OCI-LY3 (cell line): ENCODE results near the gene ADAMTSL5.

Experiments used
- H2AFZ ChIP-seq: fragments of 200-600, 300-600 bp; shearing (Covaris generic); 2 replicates; pipeline ENCODE4 v1.6.0; 2014; ENCODE audit warnings: antibody characterized with exemption, low read depth, low read length
- H3K27ac ChIP-seq: fragments of 200-600, 300-600 bp; sonication (generic); 2 replicates; pipeline ENCODE4 v1.5.1; 2014; ENCODE audit warnings: mild to moderate bottlenecking, low read length, moderate library complexity, mixed read lengths
- H3K27me3 ChIP-seq: fragments of 200-600, 300-600 bp; sonication (generic); 2 replicates; pipeline ENCODE4 v1.6.1; 2014; ENCODE audit warnings: low read depth, low read length, mixed read lengths
- H3K36me3 ChIP-seq: fragments of 200-600, 300-600 bp; sonication (generic); replicated peaks from 2 replicates; pipeline ENCODE3; 2014; ENCODE audit warnings: low read depth, low read length, mixed read lengths
- H3K4me1 ChIP-seq: fragments of 300-600, 200-600 bp; sonication (generic); 2 replicates; pipeline ENCODE4 v1.6.1; 2014; ENCODE audit warnings: low read length, mixed read lengths
- H3K4me2 ChIP-seq: fragments of 200-600, 300-600 bp; sonication (generic); 2 replicates; pipeline ENCODE4 v1.6.1; 2014; ENCODE audit warnings: low read length, mixed read lengths
- H3K4me3 ChIP-seq: fragments of 300-600, 200-600 bp; sonication (generic); 2 replicates; pipeline ENCODE4 v1.5.1; 2014; ENCODE audit warnings: antibody characterized with exemption, mild to moderate bottlenecking, low read length, moderate library complexity
- H3K79me2 ChIP-seq: fragments of 300-600, 200-600 bp; shearing (Covaris generic); 2 replicates; pipeline ENCODE4 v1.6.1; 2014; ENCODE audit warnings: mild to moderate bottlenecking, low read length, mixed read lengths
- H3K9ac ChIP-seq: fragments of 300-600, 200-600 bp; shearing (Covaris generic); 2 replicates; pipeline ENCODE4 v1.6.0; 2014; ENCODE audit warnings: mild to moderate bottlenecking, low read length, moderate library complexity
- H3K9me3 ChIP-seq: fragments of 200-600, 300-600 bp; shearing (Covaris generic); 2 replicates; pipeline ENCODE4 v1.6.1; 2014; ENCODE audit warnings: low read length, mixed read lengths; ENCODE audit not compliant: insufficient read depth
- H4K20me1 ChIP-seq: fragments of 200-600, 300-600 bp; sonication (generic); 2 replicates; pipeline ENCODE4 v1.6.1; 2016; ENCODE audit warnings: low read length, mixed read lengths; ENCODE audit not compliant: insufficient read depth
- CTCF ChIP-seq: fragments of 200-600, 300-600 bp; sonication (generic); IDR thresholded peaks from 2 replicates; pipeline ENCODE4 v1.5.1; 2014; ENCODE audit warnings: antibody characterized with exemption, low read length, low read depth
- EZH2phosphoT487 ChIP-seq: fragments of 200-600 bp; shearing (Covaris generic); IDR thresholded peaks from 2 replicates; pipeline ENCODE4 v1.6.1; 2018; ENCODE audit warnings: antibody characterized with exemption, mixed run types, low read depth

Gene ADAMTSL5

GRCh38 chr19:1456121-1456900, 56.5 kb downstream of the ADAMTSL5 start:
- Histone ChIP-seq H3K9me3 (no peaks in the 10 kb centered on the region), H4K20me1 (peaks cover 3% of the 10 kb centered on the region; the same call in 1 of the 2 replicates), H3K4me1 (peaks cover 7% of the 10 kb centered on the region), H3K9ac (no peak overlapping the region), H3K36me3 (no peaks in the 10 kb centered on the region), H3K4me2 (no peak overlapping the region), H3K27ac (no peak overlapping the region), H2AFZ (no peak overlapping the region), H3K27me3 (no peaks in the 10 kb centered on the region), H3K4me3 (no peak overlapping the region), H3K79me2 (no peaks in the 10 kb centered on the region)
- no peak for TF ChIP-seq EZH2phosphoT487
- no peak for TF ChIP-seq CTCF

GRCh38 chr19:1455336-1456120, 57.3 kb downstream of the ADAMTSL5 start:
- no peak overlapping the region for H3K9ac ChIP-seq
- H3K4me1 ChIP-seq, result peaks cover 7% of the 10 kb centered on the region
- H3K27me3 ChIP-seq, result no peaks in the 10 kb centered on the region
- no peak overlapping the region for H3K4me2 ChIP-seq
- no peak for TF ChIP-seq CTCF
- TF ChIP-seq EZH2phosphoT487, result no peak
- no peak overlapping the region for H3K4me3 ChIP-seq
- no peaks in the 10 kb centered on the region for H3K36me3 ChIP-seq
- no peaks in the 10 kb centered on the region for H3K79me2 ChIP-seq
- no peak overlapping the region for H3K27ac ChIP-seq
- peaks cover 3% of the 10 kb centered on the region; the same call in 1 of the 2 replicates for H4K20me1 ChIP-seq
- H2AFZ ChIP-seq, result no peak overlapping the region
- no peaks in the 10 kb centered on the region for H3K9me3 ChIP-seq
